ENCODE measurements around the gene SNRPE.

- TF ChIP-seq POLR2A (IDR thresholded peaks at IDR 0.05) (no peak), CTCF (IDR thresholded peaks at IDR 0.05) (no peak), EP300 (IDR thresholded peaks at IDR 0.05) (no peak), POLR2AphosphoS5 (IDR thresholded peaks at IDR 0.05) (no peak)
Measured at GRCh38 chr1:203873094-203873493, 11.7 kb downstream of the SNRPE start.
